Dedifferentiated amniotic fluid mesenchymal stem cell (primary cell): ENCODE results near the gene JUND.

Experiments
- DNase-seq: peaks from one replicate; pipeline ENCODE4 v3.0.0-alpha.2; 2016; ENCODE audit errors: extremely low spot score

The JUND gene

DNA sequence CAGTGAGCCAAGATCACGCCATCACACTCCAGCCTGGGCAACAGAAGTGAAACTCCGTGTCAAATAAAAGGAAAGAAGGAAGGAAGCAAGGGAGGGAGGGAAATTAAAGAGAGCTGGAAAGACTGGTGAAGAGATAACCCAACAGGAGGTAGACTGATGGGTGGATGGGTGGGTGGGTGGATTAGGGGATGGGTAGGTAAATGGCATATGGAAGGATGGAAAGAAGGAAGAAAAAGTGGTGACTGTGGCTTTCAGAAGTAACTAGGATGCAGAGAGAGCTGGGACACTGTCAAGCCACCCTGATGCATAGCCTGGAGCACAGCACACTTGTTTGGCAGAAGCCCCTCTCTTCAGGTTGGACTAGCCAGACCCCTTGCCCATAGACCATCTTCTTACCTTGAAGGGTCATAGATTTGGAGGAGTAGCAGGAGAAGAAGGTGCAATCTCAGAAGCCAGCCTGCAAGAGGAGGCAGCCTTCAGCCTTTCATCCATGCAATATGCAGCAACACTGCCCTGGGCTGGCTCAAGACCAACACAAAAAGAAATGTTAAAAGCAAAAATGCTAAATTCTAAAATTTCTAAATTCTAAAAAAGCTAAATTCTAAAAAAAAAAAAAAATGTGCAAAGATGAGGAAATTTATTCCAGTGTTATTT is 12.2 kb downstream of the JUND start:
- DNase-seq: no peak

DNA sequence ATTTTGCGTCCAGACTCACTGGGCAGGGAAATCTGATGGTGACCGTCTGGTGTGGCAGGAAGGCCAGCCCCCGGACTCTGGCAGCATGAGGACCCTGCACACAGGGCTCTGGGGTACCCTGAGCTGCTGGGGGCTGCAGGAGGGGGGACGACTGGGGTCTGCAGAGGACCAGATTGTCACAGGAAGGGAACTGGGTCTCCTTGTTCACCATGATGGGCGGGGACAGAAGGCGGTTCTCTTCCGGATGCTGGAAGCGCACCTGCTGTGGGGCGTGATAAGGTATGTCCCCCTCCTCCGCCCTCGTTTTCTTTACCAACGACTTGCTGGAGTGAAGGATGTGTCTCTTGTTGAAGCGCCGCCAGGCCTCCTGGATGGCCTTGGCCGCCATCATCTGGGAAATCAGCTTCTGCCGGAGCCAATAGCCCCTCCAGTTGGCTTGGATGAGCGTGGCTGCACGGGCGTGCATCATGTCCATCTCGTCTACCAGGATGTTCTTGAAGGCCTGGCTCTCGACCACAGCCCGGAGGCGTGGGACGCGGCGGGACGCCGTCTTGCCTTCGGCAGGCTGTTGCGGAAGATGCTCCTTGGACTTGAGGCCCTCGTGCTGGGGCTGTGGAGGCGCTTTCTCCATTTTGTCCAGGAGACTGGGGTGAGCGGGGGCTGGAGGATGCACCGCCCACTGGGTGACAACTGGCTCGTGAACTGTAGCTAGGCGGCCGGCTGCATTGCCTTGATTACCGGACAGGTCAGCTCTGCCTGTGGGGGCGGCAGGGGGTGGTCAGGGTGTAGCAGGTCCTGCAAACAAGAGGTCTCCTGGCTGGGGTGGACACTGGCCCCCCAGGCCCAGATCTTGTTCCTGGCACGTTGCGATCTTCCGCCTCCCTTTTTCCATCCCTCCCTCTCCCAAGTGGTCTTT is 14.4 kb downstream of the JUND start:
- DNase-seq: no peak

DNA sequence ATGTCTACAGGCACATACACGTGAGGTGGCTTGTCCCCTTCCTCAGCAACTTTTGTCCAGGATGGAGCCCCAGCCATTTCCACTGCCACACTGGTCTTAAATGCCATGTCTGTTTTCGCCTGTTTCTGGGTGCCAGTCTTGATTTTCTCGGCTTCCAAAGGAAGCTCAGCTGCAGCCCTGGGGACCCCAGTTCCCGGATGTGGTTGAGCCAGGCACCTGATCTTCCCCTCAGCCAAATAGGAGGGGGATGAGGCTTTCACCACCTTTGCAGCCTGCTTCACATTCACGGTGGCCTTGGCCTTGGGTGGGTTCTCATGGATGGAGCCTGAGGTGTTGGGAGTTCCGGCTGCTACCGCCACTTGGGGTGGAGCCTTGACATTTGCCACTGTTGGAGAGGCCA is 15.8 kb downstream of the JUND start:
- DNase-seq: no peak

DNA sequence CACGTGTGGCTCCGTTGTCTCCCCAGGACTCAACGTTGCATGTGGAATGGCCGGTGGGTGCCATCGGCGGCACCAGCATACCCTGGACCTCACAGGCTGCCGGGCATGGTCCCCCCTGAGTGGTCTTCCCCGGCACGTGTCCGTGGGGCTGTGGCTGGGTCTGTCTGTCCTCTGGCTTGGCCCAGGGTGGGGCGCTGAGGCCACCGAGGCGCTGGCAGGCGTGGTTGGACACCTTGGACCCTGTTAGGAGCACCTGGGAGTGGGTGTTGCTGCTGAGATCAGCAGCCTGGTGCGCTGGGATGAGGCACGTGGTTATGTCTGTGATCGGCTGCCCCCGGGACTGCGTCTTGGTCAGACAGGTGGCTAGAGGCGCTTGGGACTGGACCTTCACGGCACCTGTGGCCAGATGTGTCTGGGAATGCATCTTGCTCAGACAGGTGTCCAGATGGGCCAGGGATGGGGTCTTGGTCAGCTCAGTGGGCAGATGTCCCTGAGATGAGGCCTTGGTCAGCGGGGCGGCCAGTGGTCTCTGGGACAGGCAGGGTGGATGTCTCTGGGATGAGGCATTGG is 16.4 kb downstream of the JUND start:
- no peak for DNase-seq

DNA sequence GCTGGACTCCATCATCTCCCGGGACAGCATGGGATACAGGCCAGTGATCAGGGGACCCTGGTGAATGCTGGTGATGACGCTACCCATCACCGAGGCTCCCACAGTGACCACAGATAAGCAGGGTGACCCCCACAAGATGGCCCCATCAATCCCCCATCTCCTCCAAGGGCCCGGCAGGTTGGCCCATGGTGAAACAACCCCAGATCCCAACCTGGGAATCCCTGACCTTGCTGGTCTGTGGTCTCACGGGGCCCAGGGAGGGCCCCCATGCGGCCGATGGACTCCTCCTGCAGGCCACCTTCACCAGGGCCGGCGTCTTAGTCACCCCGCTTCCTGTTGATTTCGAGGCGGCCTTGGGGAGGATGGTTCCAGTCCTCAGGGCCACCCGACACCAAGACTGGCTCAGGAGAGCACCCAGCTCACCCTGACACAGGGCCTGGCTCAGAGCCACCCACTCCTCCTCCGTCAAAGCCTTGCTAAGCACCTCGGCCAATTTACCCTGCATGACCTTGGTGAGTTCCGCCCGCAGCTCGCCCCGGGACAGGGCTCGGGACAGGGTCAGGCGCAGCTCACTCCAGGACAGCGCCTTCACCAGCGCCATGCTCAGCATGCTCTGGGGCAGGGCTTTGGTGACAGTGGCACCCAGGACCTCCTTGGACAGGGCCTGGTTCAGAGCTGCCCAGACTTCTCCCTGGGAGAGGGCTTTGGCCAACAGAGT is 17.1 kb downstream of the JUND start:
- no peak for DNase-seq

DNA sequence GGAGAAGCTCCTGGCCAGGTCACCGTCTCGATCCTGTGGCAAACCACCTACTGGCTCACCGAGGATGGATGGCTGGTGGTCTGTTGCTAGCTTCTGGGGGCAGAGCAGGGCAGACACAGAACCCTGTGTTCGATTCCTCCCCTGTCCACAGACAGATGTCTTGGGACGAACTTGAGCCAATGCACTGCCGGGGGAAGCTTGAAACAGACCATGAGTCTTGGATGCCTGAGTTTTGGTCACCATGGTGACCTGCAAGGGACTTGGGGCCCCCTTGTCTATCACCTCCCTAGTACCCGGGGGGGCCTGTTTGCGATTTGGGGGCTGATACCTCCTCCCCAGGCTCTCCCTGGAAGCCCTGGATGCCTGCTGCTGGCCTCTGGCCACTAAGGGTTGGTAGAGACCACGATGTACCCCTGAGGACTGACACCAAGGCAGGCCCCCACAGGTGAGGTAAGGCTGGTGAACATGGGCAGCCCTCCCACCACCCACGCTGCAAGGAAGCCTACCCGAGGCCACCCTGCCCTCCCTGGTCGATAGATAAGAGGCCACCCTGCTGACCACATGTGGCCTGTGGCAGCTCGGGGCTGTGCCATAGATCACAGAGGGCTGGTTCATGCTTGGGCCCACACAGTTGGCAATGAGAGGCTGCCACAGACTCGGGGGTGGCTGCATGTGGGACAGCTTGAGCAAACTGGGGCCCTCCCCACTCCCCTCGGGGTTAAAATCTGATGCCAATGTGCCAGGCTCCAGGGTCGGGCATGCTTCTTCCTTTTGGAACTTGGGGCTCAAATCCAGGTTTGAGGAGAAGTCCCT is 17.9 kb downstream of the JUND start:
- no peak for DNase-seq

DNA sequence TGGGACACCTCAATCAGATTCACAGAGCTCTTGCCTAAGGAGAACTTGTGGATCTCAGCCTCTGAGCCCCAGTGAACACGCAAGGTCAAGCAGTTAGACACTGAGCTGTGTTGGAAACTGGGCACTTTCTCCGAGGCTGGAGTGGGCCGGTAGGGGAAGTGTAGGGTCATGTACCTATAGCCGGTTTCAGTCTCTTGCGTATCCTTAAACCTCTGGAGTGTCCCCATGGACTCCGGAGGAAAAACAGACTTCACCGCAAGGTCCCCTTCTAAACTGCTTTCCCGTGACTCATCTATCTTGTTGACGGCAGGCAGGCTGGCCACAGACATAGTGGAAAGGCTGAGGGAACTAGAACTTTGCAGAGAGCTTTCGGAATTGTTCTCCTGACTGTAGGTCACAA is 18.5 kb downstream of the JUND start:
- no peak for DNase-seq

DNA sequence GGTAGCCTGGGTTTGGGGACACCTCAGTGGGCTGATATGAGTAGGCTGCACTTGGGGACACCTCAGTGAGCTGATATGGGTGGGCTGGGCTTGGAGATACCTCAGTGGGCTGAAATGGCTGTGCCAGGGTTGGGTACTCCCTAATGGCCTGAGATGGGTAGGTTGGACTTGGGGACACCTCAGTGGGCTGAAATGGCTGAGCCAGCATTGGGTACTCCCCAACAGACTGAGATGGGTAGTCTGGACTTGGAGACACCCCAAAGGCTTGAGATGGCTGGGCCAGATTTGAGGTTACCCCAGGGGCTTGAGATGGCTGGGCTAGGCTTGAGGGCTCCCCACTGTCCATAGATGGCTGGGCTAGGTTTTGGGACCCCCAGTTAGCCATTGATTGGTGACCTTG is 19.3 kb downstream of the JUND start:
- no peak for DNase-seq

DNA sequence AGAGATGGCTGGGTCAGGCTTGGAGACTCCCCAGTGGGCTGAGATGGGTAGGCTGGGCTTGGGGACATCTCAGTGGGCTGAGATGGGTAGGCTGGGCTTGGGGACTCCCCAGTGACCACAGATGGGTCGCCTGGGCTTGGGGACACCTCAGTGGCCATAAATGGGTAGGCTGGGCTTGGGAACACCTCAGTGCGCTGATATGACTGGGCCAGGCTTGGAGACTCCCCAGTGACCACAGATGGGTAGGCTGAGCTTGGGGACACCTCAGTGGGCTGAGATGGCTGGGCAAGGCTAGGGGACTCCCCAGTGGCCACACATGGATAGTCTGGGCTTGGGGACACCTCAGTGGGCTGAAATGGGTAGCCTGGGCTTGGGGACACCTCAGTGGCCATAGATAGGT is 19.9 kb downstream of the JUND start:
- DNase-seq: no peak

DNA sequence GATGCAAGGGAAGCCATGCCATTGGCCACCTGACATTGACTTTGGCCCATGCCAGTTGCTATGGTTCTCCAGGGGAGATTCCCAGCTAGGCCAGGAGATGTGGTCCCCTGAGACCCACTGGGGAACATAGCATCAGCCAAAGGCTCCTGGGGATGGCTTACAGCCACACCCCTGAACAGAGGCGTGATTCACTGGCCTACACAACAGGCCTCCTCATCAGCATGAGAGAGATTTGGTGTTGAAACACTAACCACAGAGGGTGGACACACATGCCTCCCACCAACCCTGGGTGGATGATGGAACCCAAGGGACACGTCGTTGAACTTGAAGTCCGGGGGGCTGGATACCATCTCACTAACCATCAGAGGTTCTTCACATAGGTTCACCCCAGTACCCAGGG is 21.5 kb downstream of the JUND start:
- DNase-seq: no peak

DNA sequence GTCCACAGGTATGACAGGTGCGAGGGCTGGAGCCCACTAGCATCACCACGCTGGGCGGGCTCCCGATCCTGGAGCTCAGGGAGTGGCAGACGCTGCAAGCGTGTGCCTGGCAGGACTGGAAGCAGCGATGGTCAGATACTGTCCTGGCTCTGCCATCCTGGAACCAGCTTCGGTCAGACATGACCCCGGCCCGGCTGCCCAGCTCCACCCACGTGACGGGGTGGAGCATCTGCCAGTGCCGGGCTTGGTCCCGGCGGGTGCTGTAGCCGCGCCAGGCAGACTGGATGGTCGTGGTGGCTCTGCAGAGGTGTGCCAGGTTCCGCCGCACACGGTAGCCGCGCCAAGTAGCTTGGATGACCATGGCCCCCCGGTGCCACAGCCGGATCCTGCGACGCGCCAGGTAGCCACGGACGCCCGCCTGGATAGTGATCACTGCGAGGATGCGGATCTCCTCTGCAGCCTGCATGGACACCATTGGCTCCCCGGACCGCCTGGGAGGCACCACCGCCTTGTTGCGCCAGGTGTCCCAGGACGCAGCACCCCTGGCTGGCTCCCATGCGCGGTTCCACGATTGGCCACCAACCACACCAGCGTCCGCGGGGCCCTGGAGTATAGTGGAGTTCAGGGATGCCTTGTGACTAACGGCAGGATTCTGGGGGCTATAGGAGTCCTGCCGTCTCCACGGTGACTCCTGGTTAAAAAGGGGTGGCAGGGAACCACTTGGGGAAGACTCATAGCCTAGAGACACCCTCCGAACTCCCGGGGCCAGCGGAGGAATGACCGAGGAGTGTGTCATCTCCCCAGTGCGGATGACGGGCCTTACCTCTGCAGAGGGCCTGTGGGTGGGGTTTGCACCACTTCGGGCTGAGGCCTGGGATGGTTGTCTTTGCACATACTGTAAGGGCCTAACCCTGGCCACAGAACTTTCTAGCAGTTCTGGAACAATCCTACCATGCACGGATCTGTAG is 23.6 kb downstream of the JUND start:
- no peak for DNase-seq

DNA sequence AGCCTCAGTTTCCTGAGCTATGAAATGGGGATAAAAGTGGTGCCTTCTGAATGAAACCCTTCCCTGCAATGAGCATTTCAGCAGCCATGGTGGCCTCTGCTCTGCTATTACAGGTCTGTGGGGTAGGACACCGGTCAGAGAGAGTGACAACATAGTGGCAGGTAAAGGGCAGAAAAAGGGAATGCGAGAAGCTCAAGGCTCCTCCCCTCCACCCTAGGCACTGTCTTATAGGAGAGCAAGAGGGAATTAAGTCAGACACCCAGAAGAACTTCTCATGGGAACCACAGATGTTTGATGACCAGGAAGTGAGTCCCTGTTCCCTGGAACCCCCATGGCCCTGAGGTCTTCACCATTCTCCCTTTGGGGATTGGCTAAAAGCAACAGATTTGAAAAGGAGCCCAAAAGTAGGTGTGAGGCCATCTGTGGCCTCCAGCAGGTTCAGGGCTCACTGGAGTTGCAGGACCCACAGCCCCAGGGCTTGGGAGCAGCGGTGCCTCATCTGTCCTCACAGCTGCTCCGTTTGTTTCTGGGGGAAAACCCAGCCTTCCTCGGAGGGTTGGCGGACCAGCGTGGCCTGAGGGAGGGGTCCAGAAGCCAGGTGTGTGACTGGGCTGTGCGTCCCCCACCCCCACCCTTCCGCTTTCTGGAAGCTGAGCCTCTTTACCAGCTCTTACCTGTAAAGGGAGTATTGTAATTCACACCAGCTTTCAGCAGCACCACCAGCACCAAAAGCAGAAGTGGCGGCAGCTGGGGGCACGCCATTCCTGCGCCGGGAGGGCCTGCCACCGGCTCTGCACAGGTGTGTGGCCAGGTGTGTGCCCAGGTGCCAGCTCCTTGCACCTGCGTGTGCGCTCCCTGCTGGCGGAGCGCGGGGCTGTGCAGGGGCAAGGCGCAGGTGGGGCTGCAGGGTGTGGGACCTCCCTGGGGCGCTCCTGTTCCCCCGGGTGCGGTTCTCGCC is 26.6 kb downstream of the JUND start:
- DNase-seq: no peak

DNA sequence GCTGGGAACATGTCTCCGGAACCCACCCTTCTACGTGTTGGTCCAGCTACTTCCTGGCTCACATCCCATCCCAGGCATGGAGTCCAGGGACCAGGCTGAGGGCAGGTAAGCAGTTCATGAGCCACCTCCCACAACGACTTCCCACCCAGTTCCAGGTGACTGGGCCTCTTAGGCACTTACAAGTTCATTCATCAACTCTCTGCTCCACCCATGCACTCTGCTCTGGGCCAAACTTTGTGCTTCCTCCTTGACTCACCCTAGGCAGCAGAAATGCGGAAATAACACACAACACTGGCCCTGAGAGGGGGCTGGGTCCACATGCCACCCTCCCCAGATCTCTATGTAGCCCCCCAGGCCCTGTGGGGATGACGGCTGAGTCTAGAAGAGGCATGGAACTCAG is 27.7 kb downstream of the JUND start:
- no peak for DNase-seq

DNA sequence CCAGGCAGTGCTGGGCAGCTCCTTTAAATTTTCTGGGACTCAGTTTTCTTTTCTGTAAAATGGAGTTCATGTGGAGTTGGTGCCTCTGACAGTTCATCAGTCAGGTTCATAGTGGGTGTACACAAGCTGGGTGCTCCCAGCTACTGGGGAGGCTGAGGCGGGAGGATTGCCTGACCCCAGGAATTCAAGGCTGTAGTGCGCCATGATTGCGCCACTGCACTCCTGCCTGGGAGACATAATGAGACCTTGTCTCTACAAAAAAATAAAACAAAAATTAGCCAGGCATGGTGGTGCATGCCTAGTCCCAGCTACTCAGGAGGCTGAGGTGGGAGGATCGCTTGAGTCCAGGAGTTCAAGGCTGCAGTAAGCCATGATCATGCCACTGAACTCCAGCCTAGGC is 28.3 kb downstream of the JUND start:
- DNase-seq: no peak

DNA sequence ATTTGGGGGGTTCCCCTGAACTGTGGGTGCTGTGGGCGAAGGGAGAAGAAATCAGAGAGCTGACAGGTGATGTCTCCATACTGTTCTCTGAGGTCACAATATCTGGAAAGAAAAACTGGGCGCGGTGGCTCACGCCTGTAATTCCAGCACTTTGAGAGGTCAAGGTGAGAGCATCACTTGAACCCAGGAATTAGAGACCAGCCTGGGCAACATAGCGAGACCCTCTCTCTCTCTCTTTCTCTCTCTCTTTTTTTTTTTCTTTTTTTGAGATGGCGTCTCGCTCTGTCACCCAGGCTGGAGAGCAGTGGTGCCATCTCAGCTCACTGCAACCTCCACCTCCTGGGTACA is 29.1 kb downstream of the JUND start:
- no peak for DNase-seq

DNA sequence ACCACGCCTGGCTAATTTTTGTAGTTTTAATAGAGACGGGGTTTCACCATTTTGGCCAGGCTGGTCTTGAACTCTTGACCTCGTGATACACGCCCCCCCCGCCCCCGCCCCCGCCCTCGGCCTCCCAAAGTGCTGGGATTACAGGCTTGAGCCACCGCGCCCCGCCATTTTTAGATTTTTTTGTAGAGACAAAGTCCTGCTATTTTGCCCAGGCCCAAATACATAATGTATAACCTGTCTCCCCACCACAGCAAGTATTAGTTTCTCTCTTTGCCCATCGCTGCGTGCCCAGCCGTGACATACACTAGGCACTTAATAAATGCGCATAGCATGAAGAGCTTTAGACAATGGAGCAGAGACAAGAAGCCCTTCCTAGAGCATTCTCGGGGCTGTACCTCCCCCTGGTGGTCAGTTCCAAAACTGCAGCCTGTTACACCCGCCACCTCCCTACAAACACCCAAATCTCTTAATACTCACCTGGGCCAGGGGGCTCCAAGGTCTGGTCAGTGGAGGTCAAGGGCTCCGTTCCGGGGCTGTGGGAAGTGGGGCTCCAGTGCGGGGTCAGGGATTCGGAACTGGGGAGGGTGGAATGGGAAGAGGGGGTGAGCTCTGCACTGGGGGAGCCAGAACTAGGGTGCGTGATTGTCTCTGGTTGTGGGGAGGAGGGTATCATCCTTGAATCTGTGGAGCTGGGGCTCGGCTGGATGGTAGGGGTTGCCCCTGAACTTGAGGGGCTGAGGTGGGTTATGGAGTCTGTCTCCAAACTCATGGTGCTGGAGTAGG is 29.6 kb downstream of the JUND start:
- DNase-seq: peak; percentile 72

DNA sequence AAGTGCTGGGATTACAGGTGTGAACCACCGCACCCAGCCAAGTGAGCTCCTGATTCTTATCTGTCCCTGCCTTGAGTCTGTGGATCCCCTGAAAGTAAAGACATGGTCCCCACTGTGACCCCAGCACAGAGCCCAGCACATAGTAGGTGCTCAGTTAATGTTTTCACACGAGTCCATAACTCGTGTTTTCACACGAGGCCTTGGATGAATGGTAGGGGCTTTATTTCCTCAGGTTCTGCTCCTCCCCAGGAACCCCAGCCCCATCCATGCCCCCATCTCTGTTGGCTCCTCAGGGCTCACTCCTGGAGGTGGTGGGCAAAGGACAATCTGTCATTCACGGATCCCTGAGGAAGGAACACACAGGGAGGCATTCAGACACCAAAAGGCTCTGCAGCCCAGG is 31.6 kb downstream of the JUND start:
- DNase-seq: no peak

DNA sequence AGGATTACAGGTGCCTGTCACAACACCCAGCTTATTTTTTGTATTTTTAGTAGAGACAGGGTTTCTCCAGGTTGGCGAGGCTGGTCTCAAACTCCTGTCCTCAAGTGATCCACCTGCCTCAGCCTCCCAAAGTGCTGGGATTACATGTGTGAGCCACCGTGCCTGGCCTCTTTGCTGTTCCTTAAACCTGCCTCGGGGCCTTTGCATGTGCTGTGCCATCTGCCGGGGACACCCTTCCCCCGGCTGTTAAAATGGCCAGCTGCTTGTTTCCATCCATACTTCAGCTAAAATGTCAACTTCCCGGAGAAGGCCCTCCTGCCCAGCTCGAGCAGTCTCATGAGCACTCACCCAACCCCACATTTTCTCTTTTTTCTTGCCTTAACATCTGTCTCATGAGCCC is 36.1 kb downstream of the JUND start:
- no peak for DNase-seq

DNA sequence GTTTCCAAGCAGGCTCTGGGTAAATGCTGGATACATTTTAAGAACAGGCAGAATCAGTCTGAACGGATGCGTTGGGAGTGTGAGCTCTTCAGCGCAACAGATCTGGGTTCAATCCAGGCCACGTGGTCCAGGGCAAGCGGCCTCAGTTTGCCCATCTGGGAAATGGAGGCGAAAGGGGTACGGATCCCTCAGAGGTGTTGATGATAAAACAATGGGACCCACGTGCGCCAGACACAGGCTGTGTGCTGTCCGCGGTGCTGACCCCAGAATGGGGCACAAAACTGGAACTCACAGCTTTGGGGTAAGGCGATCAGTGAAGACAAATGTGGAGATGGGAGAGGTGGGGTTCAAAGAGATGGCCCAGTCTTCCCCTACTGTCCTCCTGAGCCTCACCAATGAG is 42.1 kb downstream of the JUND start:
- DNase-seq: no peak
